B cell (primary cell): ENCODE measurements around the gene CFAP77. TPM values are rescaled to one million over a fixed set of nuclear protein-coding genes. Genes with fewer than 3 reads are reported as not detected.

ENCODE experiments used
- ATAC-seq: fragments of 200-7000 bp; cut with Tn5 transposase; one replicate; pipeline ENCODE4 v1.10.0; 2021; ENCODE audit warnings: low read depth, mild to moderate bottlenecking, moderate number of reproducible peaks, moderate library complexity
- CTCF ChIA-PET: fragments of 350-600 bp; sonication (Branson Sonifier 250); formaldehyde crosslinking; loops from one replicate; lab custom pipeline; 2021; ENCODE audit warnings: antibody characterized with exemption, inconsistent platforms; lab: Charles Lee
- POLR2A ChIA-PET: fragments of 350-600 bp; sonication (Branson Sonifier 250); formaldehyde crosslinking; loops from one replicate; lab custom pipeline; 2021; ENCODE audit warnings: antibody characterized with exemption; lab: Charles Lee
- DNase-seq: peaks from one replicate; pipeline ENCODE4 v3.0.0; 2013
- H2AFZ ChIP-seq: 2 replicates; pipeline ENCODE4 v1.6.1; 2012; ENCODE audit warnings: mild to moderate bottlenecking, low read depth, low read length; ENCODE audit not compliant: insufficient read depth, poor library complexity, severe bottlenecking
- H3K27ac ChIP-seq, 2 donors: 1 replicate in 1 of 2; 2 replicates in 1 of 2; pipeline ENCODE4 v1.5.1; 2012 to 2013; ENCODE audit warnings: low read length in 2 of 2, mild to moderate bottlenecking in 2 of 2, moderate library complexity in 1 of 2
- H3K27me3 ChIP-seq, 4 experiments: fragments of 200-600 bp in 1 of 4; sonication (generic) in 1 of 4; replicated peaks in 1 of 4; 1 replicate in 2 of 4; 2 replicates in 2 of 4; pipeline versions ENCODE4 v1.6.1 to v1.7.0; 2013 to 2016; ENCODE audit warnings: low read length in 3 of 4, mild to moderate bottlenecking in 2 of 4, mixed read lengths in 1 of 4, moderate library complexity in 1 of 4; ENCODE audit not compliant: insufficient read depth in 4 of 4, control insufficient read depth in 3 of 4; ENCODE audit errors: control extremely low read depth in 1 of 4
- H3K36me3 ChIP-seq, 2 experiments: replicated peaks in 1 of 2; 1 replicate in 1 of 2; 2 replicates in 1 of 2; pipeline versions ENCODE4 v1.6.1 to v1.7.1; 2013; ENCODE audit warnings: low read length in 1 of 2; ENCODE audit not compliant: insufficient read depth in 2 of 2, control insufficient read depth in 1 of 2; ENCODE audit errors: control extremely low read depth in 1 of 2, extremely low read depth in 1 of 2
- H3K4me1 ChIP-seq, 2 donors: fragments of 200-600 bp in 1 of 2; sonication (generic) in 1 of 2; 1 replicate in 1 of 2; 2 replicates in 1 of 2; pipeline versions ENCODE4 v1.5.1 to v1.6.1; 2013 to 2017; ENCODE audit warnings: low read length in 2 of 2; ENCODE audit not compliant: control insufficient read depth in 2 of 2, insufficient read depth in 2 of 2
- H3K4me2 ChIP-seq: replicated peaks from 2 replicates; pipeline ENCODE3; 2012; ENCODE audit warnings: mild to moderate bottlenecking, low read depth, low read length; ENCODE audit not compliant: poor library complexity, severe bottlenecking
- H3K4me3 ChIP-seq, 5 experiments: fragments of 200-600 bp in 1 of 5; sonication (generic) in 1 of 5; 1 replicate in 3 of 5; 2 replicates in 2 of 5; pipeline versions ENCODE4 v1.5.1 to v1.7.0; 2011 to 2016; ENCODE audit warnings: low read length in 4 of 5, mild to moderate bottlenecking in 4 of 5, low read depth in 2 of 5, control low read depth in 1 of 5, moderate library complexity in 1 of 5; ENCODE audit not compliant: insufficient read depth in 1 of 5; ENCODE audit errors: control extremely low read depth in 1 of 5, extremely low read depth in 1 of 5
- H3K79me2 ChIP-seq: fragments of 200-600 bp; sonication (generic); one replicate; pipeline ENCODE4 v1.6.0; 2016; ENCODE audit warnings: low read length; ENCODE audit not compliant: control insufficient read depth, insufficient read depth
- H3K9ac ChIP-seq: fragments of 200-600 bp; sonication (generic); 2 replicates; pipeline ENCODE4 v1.6.1; 2017; ENCODE audit warnings: mild to moderate bottlenecking, low read length, moderate library complexity
- H3K9me3 ChIP-seq, 3 donors: one replicate each; pipeline versions ENCODE4 v1.6.1 to v1.7.1; 2013; ENCODE audit warnings: low read length in 2 of 3; ENCODE audit not compliant: control insufficient read depth in 2 of 3, insufficient read depth in 1 of 3; ENCODE audit errors: control extremely low read depth in 1 of 3
- H4K20me1 ChIP-seq: 2 replicates; pipeline ENCODE4 v1.6.0; 2012; ENCODE audit warnings: mild to moderate bottlenecking, low read length; ENCODE audit not compliant: insufficient read depth, control insufficient read depth, poor library complexity, severe bottlenecking
- H3K27ac Mint-ChIP-seq: one replicate; pipeline ENCODE4 v1.8.0; 2021; ENCODE audit warnings: mixed read lengths
- H3K27me3 Mint-ChIP-seq: one replicate; pipeline ENCODE4 v1.8.0; 2021; ENCODE audit warnings: mixed read lengths
- H3K4me1 Mint-ChIP-seq: one replicate; pipeline ENCODE4 v1.8.0; 2021; ENCODE audit warnings: mixed read lengths
- H3K4me3 Mint-ChIP-seq: one replicate; pipeline ENCODE4 v1.8.0; 2021; ENCODE audit warnings: mixed read lengths
- H3K9me3 Mint-ChIP-seq: one replicate; pipeline ENCODE4 v1.8.0; 2022; ENCODE audit warnings: mixed read lengths; ENCODE audit not compliant: insufficient read depth
- CTCF ChIP-seq: fragments of 200-600 bp; IDR thresholded peaks from one replicate; pipeline ENCODE4 v1.8.0; 2022; ENCODE audit warnings: antibody characterized with exemption, mild to moderate bottlenecking
- EZH2 ChIP-seq: IDR thresholded peaks from 2 replicates; pipeline ENCODE4 v1.6.1; 2012; ENCODE audit warnings: borderline replicate concordance, low read depth, mild to moderate bottlenecking, moderate library complexity, low read length; ENCODE audit not compliant: insufficient read depth, poor library complexity, severe bottlenecking
- WGBS: methylation state at CpG from one replicate; pipeline ENCODE4 v1.1.5; 2013; ENCODE audit warnings: missing lambda C conversion rate; ENCODE audit not compliant: insufficient coverage; 5-methylcytosine and 5-hydroxymethylcytosine counted together
- intact Hi-C: fragments of 100-400 bp; cut with micrococcal nuclease; formaldehyde crosslinking; loops from one replicate; pipeline ENCODE4 v1.10.0; 2022
- polyA plus RNA-seq: library from polyadenylated mRNA; depleted of rRNA; stranded (reverse); fragments of >200 nt; gene quantifications from 2 replicates; pipeline ENCODE4 v1.2.3, GENCODE V29; 2012
- total RNA-seq, 2 donors: library from RNA; stranded (reverse); fragments of 120-200 nt in 1 of 2; gene quantifications; 1 replicate in 1 of 2; 2 replicates in 1 of 2; pipeline versions ENCODE4 v1.2.3 to v1.2.4, GENCODE V29; 2013 to 2022

The CFAP77 gene
- total and polyA plus RNA-seq, 2 donors (not counting 1 experiment from before 2014, with no cell fraction given), result not detected

- H4K20me1 ChIP-seq, result peaks cover 8% of the 10 kb centered on the region
- peaks cover 36% of the 10 kb centered on the region for H3K27me3 Mint-ChIP-seq
- H3K9me3 ChIP-seq, result peaks cover 0 to 23% (median 0%) of the 10 kb centered on the region in 3 donors
- no peak overlapping the region for H3K27ac Mint-ChIP-seq
- no peak for TF ChIP-seq EZH2
- no peak for TF ChIP-seq CTCF
- WGBS, result no CpG with 5 or more reads among the region's 9 CpGs
- no peak overlapping the region for H3K4me3 ChIP-seq
- H3K9me3 Mint-ChIP-seq, result no peaks in the 10 kb centered on the region
- H3K4me1 Mint-ChIP-seq, result peaks cover 13% of the 10 kb centered on the region
- ChIA-PET POLR2A (no interaction called here), CTCF (no interaction called here)
- ATAC-seq, result no peak
- H3K27me3 ChIP-seq, result peaks cover 0 to 52% (median 33%) of the 10 kb centered on the region in 4 experiments
- no peak overlapping the region for H3K27ac ChIP-seq
- peaks cover 12 to 20% of the 10 kb centered on the region in 2 donors for H3K4me1 ChIP-seq
- no peak overlapping the region for H3K4me2 ChIP-seq
- H3K79me2 ChIP-seq, result no peaks in the 10 kb centered on the region
- peaks cover 0 to 14% of the 10 kb centered on the region in 2 experiments for H3K36me3 ChIP-seq
- intact Hi-C loops, result no loop called here
- H3K4me3 Mint-ChIP-seq, result no peak overlapping the region
- DNase-seq, result no peak
- no peak overlapping the region for H2AFZ ChIP-seq
- H3K9ac ChIP-seq, result no peak overlapping the region
Measured at GRCh38 chr9:132591751-132592314, 181.8 kb downstream of the CFAP77 start.

GRCh38 chr9:132592451-132592850 is 182.4 kb downstream of the CFAP77 start:
- Histone ChIP-seq H3K4me2 (no peak overlapping the region), H3K36me3 (peaks cover 0 to 20% of the 10 kb centered on the region in 2 experiments), H3K27me3 (peaks cover 0 to 46% (median 27%) of the 10 kb centered on the region in 4 experiments), H3K9ac (no peak overlapping the region), H3K4me3 (no peak overlapping the region), H4K20me1 (peaks cover 8% of the 10 kb centered on the region), H2AFZ (no peak overlapping the region), H3K27ac (no peak overlapping the region), H3K4me1 (peaks cover 6 to 14% of the 10 kb centered on the region in 2 donors), H3K9me3 (peaks cover 0 to 17% (median 0%) of the 10 kb centered on the region in 3 donors), H3K79me2 (no peaks in the 10 kb centered on the region)
- POLR2A ChIA-PET, result no interaction called here
- Mint-ChIP-seq H3K27me3 (peaks cover 36% of the 10 kb centered on the region), H3K4me1 (peaks cover 13% of the 10 kb centered on the region), H3K9me3 (no peaks in the 10 kb centered on the region), H3K27ac (no peak overlapping the region), H3K4me3 (no peak overlapping the region)
- 71% methylated on average over 4 of the region's 8 CpGs for WGBS
- no peak for DNase-seq
- CTCF ChIA-PET, result no interaction called here
- intact Hi-C loops, result no loop called here
- TF ChIP-seq CTCF, result no peak
- TF ChIP-seq EZH2, result no peak
- no peak for ATAC-seq
